Measurements from ENCODE around the gene PAPPA. TPM values are rescaled to one million over a fixed set of nuclear protein-coding genes. Genes with fewer than 3 reads are reported as not detected.

The PAPPA gene
- total RNA-seq, 1 experiment from 2014 or later = 7.0 TPM

DNA sequence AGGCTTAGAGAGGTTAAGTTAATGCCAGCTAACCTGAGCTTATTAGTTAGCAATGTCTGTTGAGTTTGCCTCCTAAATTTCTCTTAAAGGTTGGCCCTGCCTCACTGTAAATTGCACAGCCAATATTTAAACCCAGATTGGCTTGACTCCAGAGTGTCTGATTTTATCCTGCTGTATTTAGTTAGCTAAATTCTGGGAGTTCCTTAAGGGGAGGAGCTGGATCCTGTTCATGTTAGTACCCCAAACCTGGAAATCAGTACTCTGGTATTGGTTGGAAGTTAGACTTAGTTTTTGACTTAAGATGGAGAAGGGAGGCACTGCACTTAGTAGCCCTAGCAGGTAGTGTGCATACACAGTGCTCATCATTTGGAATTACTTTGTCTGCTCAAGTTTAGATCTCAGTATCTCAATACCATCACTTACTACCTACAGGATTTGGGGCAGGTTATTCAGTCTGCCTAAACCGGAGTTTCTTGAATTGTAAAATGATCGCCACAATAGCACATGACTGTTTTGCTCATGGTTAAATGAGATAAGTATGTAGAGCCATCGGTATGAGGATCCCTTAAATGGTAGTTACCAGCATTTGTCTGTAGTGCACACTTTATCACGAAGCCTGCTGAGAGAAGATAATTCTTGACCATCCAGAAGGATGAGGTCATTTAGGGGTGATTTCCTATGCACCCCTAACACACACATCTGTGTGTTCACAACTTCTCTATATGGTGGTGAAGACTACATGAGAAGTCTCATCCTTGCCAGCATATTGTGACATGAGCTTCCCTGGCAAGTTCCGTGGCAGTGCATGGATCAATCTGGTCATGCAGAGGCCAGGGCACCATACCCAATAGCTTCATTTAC, 268.8 kb downstream of the PAPPA start:
- TF ChIP-seq, protein P1, sequence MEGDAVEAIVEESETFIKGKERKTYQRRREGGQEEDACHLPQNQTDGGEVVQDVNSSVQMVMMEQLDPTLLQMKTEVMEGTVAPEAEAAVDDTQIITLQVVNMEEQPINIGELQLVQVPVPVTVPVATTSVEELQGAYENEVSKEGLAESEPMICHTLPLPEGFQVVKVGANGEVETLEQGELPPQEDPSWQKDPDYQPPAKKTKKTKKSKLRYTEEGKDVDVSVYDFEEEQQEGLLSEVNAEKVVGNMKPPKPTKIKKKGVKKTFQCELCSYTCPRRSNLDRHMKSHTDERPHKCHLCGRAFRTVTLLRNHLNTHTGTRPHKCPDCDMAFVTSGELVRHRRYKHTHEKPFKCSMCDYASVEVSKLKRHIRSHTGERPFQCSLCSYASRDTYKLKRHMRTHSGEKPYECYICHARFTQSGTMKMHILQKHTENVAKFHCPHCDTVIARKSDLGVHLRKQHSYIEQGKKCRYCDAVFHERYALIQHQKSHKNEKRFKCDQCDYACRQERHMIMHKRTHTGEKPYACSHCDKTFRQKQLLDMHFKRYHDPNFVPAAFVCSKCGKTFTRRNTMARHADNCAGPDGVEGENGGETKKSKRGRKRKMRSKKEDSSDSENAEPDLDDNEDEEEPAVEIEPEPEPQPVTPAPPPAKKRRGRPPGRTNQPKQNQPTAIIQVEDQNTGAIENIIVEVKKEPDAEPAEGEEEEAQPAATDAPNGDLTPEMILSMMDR (IDR thresholded peaks at IDR 0.05; ENCODE audit: unreplicated experiment) = no peak
- H3K27me3 Mint-ChIP-seq (ENCODE audit: insufficient read depth, unreplicated experiment) = no peaks in the 10 kb centered on the region
- ChIA-PET POLR2A (interaction anchor here (0.7 kb wide), 1 partner anchor 11 kb away, joined by 3 read pairs; no protein-coding TSS in a partner anchor), CTCF (interaction anchor here (0.6 kb wide), 1 partner anchor 80 kb away, joined by 3 read pairs; no protein-coding TSS in a partner anchor)
- H3K4me1 Mint-ChIP-seq (ENCODE audit: insufficient read depth, unreplicated experiment) = peaks cover 9% of the 10 kb centered on the region
- intact Hi-C loops (cut with micrococcal nuclease) = no loop called here
- DNase-seq (ENCODE audit: unreplicated experiment) = no peak
- no TSS peak for BruUV-seq (replicated peaks)
- H3K9me3 Mint-ChIP-seq (ENCODE audit: unreplicated experiment) = no peaks in the 10 kb centered on the region
- H3K27ac Mint-ChIP-seq (ENCODE audit: low read depth, unreplicated experiment) = no peak overlapping the region
- peaks cover 6% of the 10 kb centered on the region for H3K36me3 Mint-ChIP-seq (ENCODE audit: insufficient read depth, unreplicated experiment)
- no peak overlapping the region for H3K4me3 Mint-ChIP-seq (ENCODE audit: unreplicated experiment)

DNA sequence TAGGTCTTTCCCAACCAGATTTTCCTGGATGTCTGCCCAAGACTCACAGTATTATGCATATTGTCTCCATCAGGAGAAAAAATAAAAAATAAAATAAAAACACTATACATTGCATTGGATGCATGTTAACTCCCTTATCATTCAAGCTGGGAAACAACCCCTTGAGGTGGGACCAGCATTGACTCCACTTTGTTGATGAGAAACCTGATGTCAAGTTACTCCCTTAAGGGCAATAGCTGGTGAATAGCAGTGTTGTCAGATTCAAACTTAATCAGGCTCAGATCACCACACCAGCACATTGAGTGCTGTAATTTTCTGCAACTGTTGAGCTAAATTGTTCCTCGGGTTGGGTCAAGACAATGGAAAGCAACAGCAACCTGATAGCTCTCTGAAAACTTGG, 269.6 kb downstream of the PAPPA start:
- intact Hi-C loops (cut with micrococcal nuclease) = no loop called here
- BruUV-seq (replicated peaks) = no TSS peak
- Mint-ChIP-seq H3K36me3 (ENCODE audit: insufficient read depth, unreplicated experiment) (peaks cover 6% of the 10 kb centered on the region), H3K4me1 (ENCODE audit: insufficient read depth, unreplicated experiment) (peaks cover 9% of the 10 kb centered on the region), H3K27me3 (ENCODE audit: insufficient read depth, unreplicated experiment) (no peaks in the 10 kb centered on the region), H3K9me3 (ENCODE audit: unreplicated experiment) (no peaks in the 10 kb centered on the region), H3K4me3 (ENCODE audit: unreplicated experiment) (no peak overlapping the region), H3K27ac (ENCODE audit: low read depth, unreplicated experiment) (no peak overlapping the region)
- TF ChIP-seq, protein P1 (IDR thresholded peaks at IDR 0.05; ENCODE audit: unreplicated experiment) = no peak
- no peak for DNase-seq (ENCODE audit: unreplicated experiment)
- CTCF ChIA-PET = interaction anchor here (0.6 to 1.0 kb wide), 2 partner anchors 29 to 542 kb away, joined by 3 to 4 read pairs; no protein-coding TSS in a partner anchor
- POLR2A ChIA-PET = interaction anchor here (0.6 kb wide), 1 partner anchor 134 kb away, joined by 4 read pairs; no protein-coding TSS in a partner anchor

DNA sequence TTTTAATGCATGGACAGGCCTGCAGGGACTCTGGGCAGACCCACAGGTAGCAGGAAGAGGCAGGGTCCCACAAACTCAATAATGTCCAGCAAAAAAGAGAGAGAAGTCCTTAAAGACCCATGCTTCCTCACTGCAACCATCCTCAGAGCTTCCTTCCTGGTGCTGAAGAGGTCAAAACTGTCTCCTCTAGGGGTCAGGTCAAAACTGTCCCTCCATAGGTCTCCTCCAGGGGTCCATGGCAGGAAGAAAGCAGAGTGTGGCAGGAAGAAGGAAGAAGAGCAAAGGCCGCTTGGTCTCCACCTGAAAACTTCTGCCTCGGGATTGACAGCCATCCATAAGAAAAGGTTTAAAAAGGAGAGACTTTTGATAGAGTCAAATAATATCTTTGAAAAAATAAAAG, 271.7 kb downstream of the PAPPA start:
- no peak for DNase-seq (ENCODE audit: unreplicated experiment)
- CTCF ChIA-PET = no interaction called here
- Mint-ChIP-seq H3K4me3 (ENCODE audit: unreplicated experiment) (no peak overlapping the region), H3K36me3 (ENCODE audit: insufficient read depth, unreplicated experiment) (no peaks in the 10 kb centered on the region), H3K27ac (ENCODE audit: low read depth, unreplicated experiment) (no peak overlapping the region), H3K4me1 (ENCODE audit: insufficient read depth, unreplicated experiment) (peaks cover 9% of the 10 kb centered on the region), H3K9me3 (ENCODE audit: unreplicated experiment) (no peaks in the 10 kb centered on the region), H3K27me3 (ENCODE audit: insufficient read depth, unreplicated experiment) (no peaks in the 10 kb centered on the region)
- TF ChIP-seq, protein P1 (IDR thresholded peaks at IDR 0.05; ENCODE audit: unreplicated experiment) = no peak
- POLR2A ChIA-PET = no interaction called here
- intact Hi-C loops (cut with micrococcal nuclease) = no loop called here
- BruUV-seq (replicated peaks) = no TSS peak

DNA sequence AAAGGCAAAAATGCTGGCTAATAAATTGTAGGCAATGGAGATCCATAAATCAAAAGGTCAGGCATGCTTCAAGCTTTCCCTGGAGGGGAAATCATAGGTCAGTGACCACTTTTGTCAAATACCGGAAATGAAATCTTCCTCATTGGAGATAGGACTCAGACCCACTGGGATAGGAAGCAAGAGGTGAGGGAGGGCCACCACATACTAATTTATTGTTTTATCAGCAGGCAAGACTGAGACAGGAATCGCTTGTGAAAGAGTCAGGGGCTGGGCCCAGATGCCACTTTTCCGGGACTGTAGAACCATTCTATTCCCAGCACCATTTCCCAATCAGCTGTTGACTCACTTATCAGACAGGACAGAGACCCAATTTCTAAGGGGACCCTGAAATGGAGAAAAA, 277.3 kb downstream of the PAPPA start:
- CTCF ChIA-PET = interaction anchor here (0.6 kb wide), 1 partner anchor 382 kb away, joined by 3 read pairs; no protein-coding TSS in a partner anchor
- intact Hi-C loops (cut with micrococcal nuclease) = no loop called here
- Mint-ChIP-seq H3K4me1 (ENCODE audit: insufficient read depth, unreplicated experiment) (no peaks in the 10 kb centered on the region), H3K27me3 (ENCODE audit: insufficient read depth, unreplicated experiment) (no peaks in the 10 kb centered on the region), H3K27ac (ENCODE audit: low read depth, unreplicated experiment) (no peak overlapping the region), H3K36me3 (ENCODE audit: insufficient read depth, unreplicated experiment) (no peaks in the 10 kb centered on the region), H3K4me3 (ENCODE audit: unreplicated experiment) (no peak overlapping the region), H3K9me3 (ENCODE audit: unreplicated experiment) (no peaks in the 10 kb centered on the region)
- POLR2A ChIA-PET = no interaction called here
- TF ChIP-seq, protein P1 (IDR thresholded peaks at IDR 0.05; ENCODE audit: unreplicated experiment) = no peak
- no TSS peak for BruUV-seq (replicated peaks)
- DNase-seq (ENCODE audit: unreplicated experiment) = no peak
